LNCAP (cell line): ENCODE data around the gene LHX5.
A peak's percentile ranks its signal among the peaks of the same experiment; 100 is the strongest.

Experiments used
- TF ChIP-seq, protein P1 (sequence below): fragments of 450-650 bp; IDR thresholded peaks from 2 replicates; pipeline ENCODE4 v1.5.1; 2017; ENCODE audit warnings: mild to moderate bottlenecking

Gene LHX5

GRCh38 chr12:113440336-113440735, 31.3 kb downstream of the LHX5 start:
- TF ChIP-seq, protein P1, sequence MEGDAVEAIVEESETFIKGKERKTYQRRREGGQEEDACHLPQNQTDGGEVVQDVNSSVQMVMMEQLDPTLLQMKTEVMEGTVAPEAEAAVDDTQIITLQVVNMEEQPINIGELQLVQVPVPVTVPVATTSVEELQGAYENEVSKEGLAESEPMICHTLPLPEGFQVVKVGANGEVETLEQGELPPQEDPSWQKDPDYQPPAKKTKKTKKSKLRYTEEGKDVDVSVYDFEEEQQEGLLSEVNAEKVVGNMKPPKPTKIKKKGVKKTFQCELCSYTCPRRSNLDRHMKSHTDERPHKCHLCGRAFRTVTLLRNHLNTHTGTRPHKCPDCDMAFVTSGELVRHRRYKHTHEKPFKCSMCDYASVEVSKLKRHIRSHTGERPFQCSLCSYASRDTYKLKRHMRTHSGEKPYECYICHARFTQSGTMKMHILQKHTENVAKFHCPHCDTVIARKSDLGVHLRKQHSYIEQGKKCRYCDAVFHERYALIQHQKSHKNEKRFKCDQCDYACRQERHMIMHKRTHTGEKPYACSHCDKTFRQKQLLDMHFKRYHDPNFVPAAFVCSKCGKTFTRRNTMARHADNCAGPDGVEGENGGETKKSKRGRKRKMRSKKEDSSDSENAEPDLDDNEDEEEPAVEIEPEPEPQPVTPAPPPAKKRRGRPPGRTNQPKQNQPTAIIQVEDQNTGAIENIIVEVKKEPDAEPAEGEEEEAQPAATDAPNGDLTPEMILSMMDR = no peak

DNA sequence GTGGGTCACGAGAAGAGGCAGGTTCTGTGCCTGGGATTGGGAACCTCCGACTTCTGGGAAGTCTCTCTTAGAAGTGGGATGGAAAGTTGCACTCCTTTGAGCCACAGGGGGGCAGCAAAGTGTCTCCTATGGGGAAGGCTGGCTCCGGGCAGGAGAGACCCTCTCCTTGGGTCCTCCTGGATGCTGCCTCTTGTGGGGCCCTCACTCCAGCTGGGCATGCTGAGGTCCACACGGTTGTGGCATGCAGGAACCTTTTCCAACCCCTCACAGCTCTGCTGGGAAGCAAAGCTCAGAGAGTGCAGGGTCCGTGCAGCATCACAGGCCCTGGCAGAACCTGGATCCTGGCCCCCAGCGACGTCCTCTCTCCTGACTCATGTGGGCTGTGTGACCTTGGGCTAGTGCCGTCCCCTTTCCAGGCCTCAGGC, 32.1 kb downstream of the LHX5 start:
- TF ChIP-seq, protein P1 = peak; percentile 73

GRCh38 chr12:113439301-113439597, 32.4 kb downstream of the LHX5 start:
- TF ChIP-seq, protein P1 = no peak

- TF ChIP-seq, protein P1 = no peak
Measured at GRCh38 chr12:113438523-113439300, 33.0 kb downstream of the LHX5 start.

GRCh38 chr12:113437729-113438100, 34.0 kb downstream of the LHX5 start:
- TF ChIP-seq, protein P1 = no peak

GRCh38 chr12:113436993-113437728, 34.5 kb downstream of the LHX5 start:
- TF ChIP-seq, protein P1 = no peak

DNA sequence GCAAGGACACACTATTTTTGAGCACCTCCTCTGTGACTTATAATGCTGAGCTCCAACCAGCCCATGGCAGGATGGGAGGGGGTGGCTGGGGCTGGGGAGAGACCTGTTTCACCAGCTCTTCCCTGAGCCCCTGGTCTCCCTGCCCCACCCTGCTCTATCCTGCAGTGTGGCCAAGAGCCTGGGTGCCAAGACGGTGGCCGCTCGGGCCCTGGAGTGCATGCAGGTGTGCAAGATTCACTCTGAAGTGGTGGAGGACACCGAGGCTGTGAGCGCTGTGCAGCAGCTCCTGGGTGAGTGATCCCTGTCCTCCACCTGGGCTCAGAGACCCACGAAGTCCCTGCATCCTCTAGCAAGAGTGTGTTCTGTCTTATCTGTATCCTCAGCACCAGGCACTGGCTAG, 35.1 kb downstream of the LHX5 start:
- TF ChIP-seq, protein P1 = no peak
